Effector memory CD4-positive, alpha-beta T cell (primary cell): ENCODE data around the gene CARD16.
"Not testable (repeated sequence)": the region's sequence is repeated elsewhere in the genome, so short reads cannot be mapped to it uniquely, and the experiment has no call there.

Source experiments
- DNase-seq, 3 donors: peaks; one replicate each; pipeline ENCODE4 v3.0.0-alpha.2; 2020
- H3K27ac ChIP-seq: 2 replicates; pipeline ENCODE4 v1.7.0; 2013; ENCODE audit warnings: mild to moderate bottlenecking, low read length, moderate library complexity; ENCODE audit not compliant: insufficient read depth, poor library complexity, severe bottlenecking
- H3K27me3 ChIP-seq: replicated peaks from 2 replicates; pipeline ENCODE4 v1.7.0; 2013; ENCODE audit warnings: mild to moderate bottlenecking, low read length; ENCODE audit not compliant: insufficient read depth, control insufficient read depth, poor library complexity, severe bottlenecking
- H3K36me3 ChIP-seq: 2 replicates; pipeline ENCODE4 v1.7.0; 2013; ENCODE audit warnings: mild to moderate bottlenecking, low read length, moderate library complexity; ENCODE audit not compliant: control insufficient read depth, insufficient read depth
- H3K4me1 ChIP-seq: 2 replicates; pipeline ENCODE4 v1.7.0; 2013; ENCODE audit warnings: low read length, mild to moderate bottlenecking; ENCODE audit not compliant: control insufficient read depth, insufficient read depth, poor library complexity, severe bottlenecking
- H3K4me3 ChIP-seq: 2 replicates; pipeline ENCODE4 v1.7.0; 2013; ENCODE audit warnings: low read length, low read depth, mild to moderate bottlenecking; ENCODE audit not compliant: insufficient read depth, poor library complexity, severe bottlenecking
- H3K9me3 ChIP-seq: 2 replicates; pipeline ENCODE4 v1.7.0; 2013; ENCODE audit warnings: mild to moderate bottlenecking, low read length, moderate library complexity; ENCODE audit not compliant: control insufficient read depth
- total RNA-seq, 3 donors: gene quantifications; one replicate each; lab custom pipeline; 2026; lab: John Stamatoyannopoulos, UW

CARD16 gene
- 16.4 to 19.0 (median 17.6) reads per million in 3 donors for total RNA-seq

- Histone ChIP-seq H3K36me3 (peaks cover 13% of the 10 kb centered on the region), H3K4me3 (peak within 1 kb of the TSS; percentile 70), H3K27ac (peak within 1 kb of the TSS; percentile 75)
- H3K9me3 ChIP-seq, H3K4me1 ChIP-seq, H3K27me3 ChIP-seq: not testable (repeated sequence)
- peak in 1 of 3 donors; percentile 18 for DNase-seq
Observed at GRCh38 chr11:105044557-105045524, at the start of gene CARD16. Gene CARD16 (minus strand): TSS chr11:105045335. CDS start chr11:105045297, 38 bp downstream.

GRCh38 chr11:105092256-105093239, 47.4 kb upstream of the CARD16 start:
- no peak for DNase-seq
- Histone ChIP-seq H3K4me3 (no peak overlapping the region), H3K27me3 (no peaks in the 10 kb centered on the region), H3K9me3 (no peaks in the 10 kb centered on the region), H3K4me1 (no peaks in the 10 kb centered on the region), H3K36me3 (no peaks in the 10 kb centered on the region), H3K27ac (no peak overlapping the region)

- Histone ChIP-seq H3K36me3 (no peaks in the 10 kb centered on the region), H3K4me1 (no peaks in the 10 kb centered on the region), H3K27ac (no peak overlapping the region), H3K27me3 (no peaks in the 10 kb centered on the region), H3K9me3 (no peaks in the 10 kb centered on the region), H3K4me3 (no peak overlapping the region)
- DNase-seq: no peak
Observed at GRCh38 chr11:105081412-105082150, 36.4 kb upstream of the CARD16 start.

GRCh38 chr11:105080171-105080906, 35.2 kb upstream of the CARD16 start:
- not testable (repeated sequence) for H3K4me3 ChIP-seq, DNase-seq, H3K4me1 ChIP-seq

GRCh38 chr11:105078283-105078682, 33.1 kb upstream of the CARD16 start:
- Histone ChIP-seq H3K4me3 (no peak overlapping the region), H3K9me3 (no peaks in the 10 kb centered on the region), H3K4me1 (no peaks in the 10 kb centered on the region), H3K27ac (no peak overlapping the region), H3K36me3 (no peaks in the 10 kb centered on the region), H3K27me3 (no peaks in the 10 kb centered on the region)
- no peak for DNase-seq

More at GRCh38 chr11:105080171-105080906, 35.2 kb upstream of the CARD16 start:
- H3K36me3 ChIP-seq, H3K27ac ChIP-seq, H3K9me3 ChIP-seq, H3K27me3 ChIP-seq: not testable (repeated sequence)

- H3K27ac ChIP-seq, H3K9me3 ChIP-seq, H3K4me3 ChIP-seq, H3K27me3 ChIP-seq, H3K36me3 ChIP-seq, H3K4me1 ChIP-seq, DNase-seq: not testable (repeated sequence)
Observed at GRCh38 chr11:105077141-105077790, 32.1 kb upstream of the CARD16 start.

GRCh38 chr11:105074166-105074530, 29.0 kb upstream of the CARD16 start:
- Histone ChIP-seq H3K4me1 (peaks cover 3% of the 10 kb centered on the region), H3K27ac (no peak overlapping the region), H3K9me3 (no peaks in the 10 kb centered on the region), H3K4me3 (no peak overlapping the region), H3K27me3 (no peaks in the 10 kb centered on the region), H3K36me3 (no peaks in the 10 kb centered on the region)
- DNase-seq: no peak

- Histone ChIP-seq H3K36me3 (no peaks in the 10 kb centered on the region), H3K27ac (no peak overlapping the region), H3K9me3 (no peaks in the 10 kb centered on the region), H3K27me3 (no peaks in the 10 kb centered on the region), H3K4me1 (peaks cover 4% of the 10 kb centered on the region), H3K4me3 (no peak overlapping the region)
- DNase-seq: no peak
Observed at GRCh38 chr11:105073456-105074165, 28.5 kb upstream of the CARD16 start.
